HepG2 (cell line): ENCODE measurements around the gene VGF. TPM values are rescaled to one million over a fixed set of nuclear protein-coding genes. Genes with fewer than 3 reads are reported as not detected.

Experiments
- AHDC1 ChIP-seq: sonication (generic); formaldehyde crosslinking; IDR thresholded peaks from 2 replicates; pipeline ENCODE4 v1.5.1; 2020; ENCODE audit warnings: mild to moderate bottlenecking, missing genetic modification reagents, borderline replicate concordance
- CBFB ChIP-seq: sonication (generic); formaldehyde crosslinking; IDR thresholded peaks from 2 replicates; pipeline ENCODE4 v1.4.0; 2020; ENCODE audit warnings: missing genetic modification reagents
- CEBPB ChIP-seq: IDR thresholded peaks from 2 replicates; pipeline ENCODE4 v1.6.1; 2011; ENCODE audit warnings: low read depth, low read length, improper control_type of control experiment, borderline replicate concordance
- CREBL2 ChIP-seq: sonication (generic); formaldehyde crosslinking; IDR thresholded peaks from 2 replicates; pipeline ENCODE4 v1.8.1; 2023; ENCODE audit warnings: missing genetic modification reagents, mild to moderate bottlenecking, borderline replicate concordance
- HOXA3 ChIP-seq: sonication (generic); formaldehyde crosslinking; IDR thresholded peaks from 2 replicates; pipeline ENCODE4 v1.5.0; 2020; ENCODE audit warnings: missing genetic modification reagents
- LBX2 ChIP-seq: sonication (generic); formaldehyde crosslinking; IDR thresholded peaks from 2 replicates; pipeline ENCODE4 v1.5.0; 2020; ENCODE audit warnings: missing genetic modification reagents, mild to moderate bottlenecking, borderline replicate concordance
- MEF2D ChIP-seq: sonication (generic); formaldehyde crosslinking; IDR thresholded peaks from 2 replicates; pipeline ENCODE4 v1.5.1; 2020; ENCODE audit warnings: mild to moderate bottlenecking, missing genetic modification reagents
- MNT ChIP-seq: fragments of 450-650 bp; IDR thresholded peaks from 2 replicates; pipeline ENCODE4 v1.6.1; 2016
- NFAT5 ChIP-seq: sonication (generic); formaldehyde crosslinking; IDR thresholded peaks from 2 replicates; pipeline ENCODE4 v1.4.0; 2020; ENCODE audit warnings: missing genetic modification reagents
- ZBTB25 ChIP-seq: IDR thresholded peaks from 2 replicates; pipeline ENCODE4 v1.6.1; 2018; ENCODE audit warnings: missing genetic modification reagents
- ZNF580 ChIP-seq: IDR thresholded peaks from 2 replicates; pipeline ENCODE4 v1.6.1; 2016; ENCODE audit warnings: low read depth, borderline replicate concordance
- ZNF878 ChIP-seq: sonication (generic); formaldehyde crosslinking; IDR thresholded peaks from 2 replicates; pipeline ENCODE4 v1.8.1; 2023; ENCODE audit warnings: mild to moderate bottlenecking, missing genetic modification reagents, moderate library complexity
- ZSCAN29 ChIP-seq: sonication (generic); formaldehyde crosslinking; conservative IDR thresholded peaks from 2 replicates; pipeline ENCODE4 v1.4.0; 2020; ENCODE audit warnings: mild to moderate bottlenecking, missing genetic modification reagents
- polyA plus RNA-seq, 8 experiments: library from polyadenylated mRNA; depleted of rRNA in 3 of 8; stranded (reverse) in 7 of 8; unstranded in 1 of 8; fragments of >200 nt; fragmentation: Illumina TruSeq in 4 of 8; extraction: Trizol in 4 of 8; gene quantifications; 2 replicates each; pipeline versions ENCODE4 v1.2.1 to v1.2.3, GENCODE V29; 2011 to 2016; ENCODE audit warnings: low read depth in 4 of 8, missing spikeins in 1 of 8, mixed read lengths in 1 of 8; ENCODE audit not compliant: insufficient read depth in 1 of 8
- total RNA-seq, 5 experiments: library from RNA; depleted of rRNA; stranded (reverse); fragments of >200 nt; fragmentation: Illumina TruSeq; extraction: Trizol; gene quantifications; 2 replicates each; pipeline ENCODE4 v1.2.3, GENCODE V29; 2016; ENCODE audit warnings: low read depth in 1 of 5

VGF gene
- total and polyA plus RNA-seq, 2 of the 13 experiments (the other 11 are each of a cell fraction or from before 2014, with no cell fraction given) = 0.12 to 0.46 TPM

- no peak for TF ChIP-seq ZNF580 (CRISPR knock-in tag)
- TF ChIP-seq CBFB = no peak
- no peak for TF ChIP-seq NFAT5 (CRISPR knock-in tag)
- peak; percentile 73 for TF ChIP-seq MEF2D (CRISPR knock-in tag)
- peak; percentile 58; the same call in 1 of the 2 replicates for TF ChIP-seq HOXA3
- peak; percentile 77; the same call in 1 of the 2 replicates for TF ChIP-seq AHDC1 (CRISPR knock-in tag)
- TF ChIP-seq ZNF878 (CRISPR knock-in tag) = 0 out of 2 replicates have a peak, but pooled peaks have one; percentile 16
- no peak for TF ChIP-seq CREBL2 (CRISPR knock-in tag)
- no peak for TF ChIP-seq LBX2 (CRISPR knock-in tag)
- no peak for TF ChIP-seq CEBPB
- TF ChIP-seq MNT = no peak
- no peak for TF ChIP-seq ZSCAN29
- TF ChIP-seq ZBTB25 (CRISPR knock-in tag) = no peak
These were observed 40.9 kb downstream of the VGF start (continued) for GRCh38 chr7:101124376-101125056.
